ENCODE measurements around the gene SGCG. TPM values are rescaled to one million over a fixed set of nuclear protein-coding genes. Genes with fewer than 3 reads are reported as not detected.

The SGCG gene
- polyA plus RNA-seq, 2 of the 4 experiments (the other 2 are of a cell fraction) = 0.09 TPM; not detected in 1

GRCh38 chr13:23357349-23357748, 176.6 kb downstream of the SGCG start:
- H3K4me3 ChIP-seq = no peak overlapping the region
- H3K4me2 ChIP-seq = no peak overlapping the region
- no peak overlapping the region for H3K27ac ChIP-seq
- ATAC-seq = no peak
- 38% methylated on average over 1 of the region's 1 CpG for WGBS (ENCODE audit: missing lambda C conversion rate)
- H3K9me3 ChIP-seq = no peaks in the 10 kb centered on the region
- TF ChIP-seq KDM5A (IDR thresholded peaks at IDR 0.05) (no peak), HOXA7 (CRISPR knock-in tag; IDR thresholded peaks at IDR 0.05) (no peak), TFCP2L1 (CRISPR knock-in tag; IDR thresholded peaks at IDR 0.05) (no peak), FOXS1 (CRISPR knock-in tag; IDR thresholded peaks at IDR 0.05) (no peak)
- no peak for FAIRE-seq
- no peak for DNase-seq (ENCODE audit: low read depth in 1 of 2, low spot score in 1 of 2)
- H3K4me1 ChIP-seq = no peaks in the 10 kb centered on the region
- CTCF ChIA-PET = no interaction called here
- POLR2A ChIA-PET = no interaction called here

DNA sequence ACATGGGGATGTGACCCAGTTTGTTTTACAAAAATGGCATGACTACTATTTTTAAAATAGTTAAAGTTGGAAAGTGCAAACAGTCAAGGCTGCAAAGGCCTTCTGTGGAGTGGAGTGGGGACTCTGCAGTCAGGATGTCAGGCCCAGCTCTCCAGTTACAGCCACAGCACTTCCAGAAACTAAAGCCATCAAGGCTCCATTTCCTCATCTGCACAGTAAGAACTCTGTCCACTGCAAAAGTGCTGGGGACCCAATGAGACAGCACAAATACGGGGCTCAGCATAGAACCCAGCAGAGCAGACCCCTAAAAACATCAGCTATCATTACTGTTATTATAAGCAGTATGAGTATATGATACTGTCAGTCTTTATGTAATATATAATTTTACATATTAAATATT, 179.1 kb downstream of the SGCG start:
- Histone ChIP-seq H3K4me1 (no peaks in the 10 kb centered on the region), H3K4me2 (no peak overlapping the region), H3K4me3 (no peak overlapping the region), H3K27ac (no peak overlapping the region), H3K9me3 (no peaks in the 10 kb centered on the region)
- 100% methylated on average over 1 of the region's 1 CpG for WGBS (ENCODE audit: missing lambda C conversion rate)
- POLR2A ChIA-PET = no interaction called here
- FAIRE-seq = no peak
- DNase-seq (ENCODE audit: low read depth in 1 of 2, low spot score in 1 of 2) = no peak
- TF ChIP-seq ZNF302 (CRISPR knock-in tag; IDR thresholded peaks at IDR 0.05) (no peak), TFCP2L1 (CRISPR knock-in tag; IDR thresholded peaks at IDR 0.05) (no peak), RFX5 (IDR thresholded peaks at IDR 0.05) (no peak)
- ATAC-seq = no peak
- CTCF ChIA-PET = interaction anchor here (0.7 kb wide), 1 partner anchor 39 kb away, joined by 3 read pairs; no protein-coding TSS in a partner anchor

DNA sequence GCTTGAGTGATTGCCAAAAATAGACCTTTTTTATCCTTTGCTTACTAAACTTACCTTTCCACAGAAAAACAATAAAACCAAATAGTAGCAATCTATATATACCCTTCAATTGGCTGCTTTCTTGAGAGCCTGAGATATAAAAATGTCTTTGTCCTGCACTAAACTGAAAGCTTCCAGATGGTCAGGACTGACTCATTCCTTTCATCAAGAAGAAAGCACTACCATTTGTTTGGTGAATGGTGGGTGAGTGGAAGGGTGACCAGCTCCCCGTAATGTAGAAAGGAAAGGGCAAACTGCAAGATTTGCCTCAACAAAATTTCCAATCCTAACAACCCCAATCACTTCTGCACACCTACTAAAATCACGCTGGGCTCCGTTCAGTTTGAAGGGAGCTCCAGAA, 184.9 kb downstream of the SGCG start:
- no peak for TF ChIP-seq POLR2AphosphoS2 (conservative IDR thresholded peaks at IDR 0.05; ENCODE audit: low read length)
- no peak for TF ChIP-seq EHF (CRISPR knock-in tag; IDR thresholded peaks at IDR 0.05)
- TF ChIP-seq JUN (IDR thresholded peaks at IDR 0.05) = no peak
- no peak for TF ChIP-seq FOSL2 (IDR thresholded peaks at IDR 0.05)
- no peak for TF ChIP-seq FOSL2 (CRISPR knock-in tag; IDR thresholded peaks at IDR 0.05)
- TF ChIP-seq MAFK (IDR thresholded peaks at IDR 0.05; ENCODE audit: partially characterized antibody) = no peak
- TF ChIP-seq RAD21 (conservative IDR thresholded peaks at IDR 0.05 in 1 of 2, IDR thresholded peaks at IDR 0.05 in 1 of 2) = no peak
- TF ChIP-seq, protein P1, sequence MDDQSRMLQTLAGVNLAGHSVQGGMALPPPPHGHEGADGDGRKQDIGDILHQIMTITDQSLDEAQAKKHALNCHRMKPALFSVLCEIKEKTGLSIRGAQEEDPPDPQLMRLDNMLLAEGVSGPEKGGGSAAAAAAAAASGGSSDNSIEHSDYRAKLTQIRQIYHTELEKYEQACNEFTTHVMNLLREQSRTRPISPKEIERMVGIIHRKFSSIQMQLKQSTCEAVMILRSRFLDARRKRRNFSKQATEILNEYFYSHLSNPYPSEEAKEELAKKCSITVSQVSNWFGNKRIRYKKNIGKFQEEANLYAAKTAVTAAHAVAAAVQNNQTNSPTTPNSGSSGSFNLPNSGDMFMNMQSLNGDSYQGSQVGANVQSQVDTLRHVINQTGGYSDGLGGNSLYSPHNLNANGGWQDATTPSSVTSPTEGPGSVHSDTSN (IDR thresholded peaks at IDR 0.05) = no peak
- TF ChIP-seq KDM5A (IDR thresholded peaks at IDR 0.05) = no peak
- TF ChIP-seq MAZ (IDR thresholded peaks at IDR 0.05; ENCODE audit: borderline replicate concordance, low read depth, low read length) = no peak
- no peak for TF ChIP-seq CTCF (IDR thresholded peaks at IDR 0.05)
- TF ChIP-seq HOXA7 (CRISPR knock-in tag; IDR thresholded peaks at IDR 0.05) = no peak
- TF ChIP-seq, protein P2, sequence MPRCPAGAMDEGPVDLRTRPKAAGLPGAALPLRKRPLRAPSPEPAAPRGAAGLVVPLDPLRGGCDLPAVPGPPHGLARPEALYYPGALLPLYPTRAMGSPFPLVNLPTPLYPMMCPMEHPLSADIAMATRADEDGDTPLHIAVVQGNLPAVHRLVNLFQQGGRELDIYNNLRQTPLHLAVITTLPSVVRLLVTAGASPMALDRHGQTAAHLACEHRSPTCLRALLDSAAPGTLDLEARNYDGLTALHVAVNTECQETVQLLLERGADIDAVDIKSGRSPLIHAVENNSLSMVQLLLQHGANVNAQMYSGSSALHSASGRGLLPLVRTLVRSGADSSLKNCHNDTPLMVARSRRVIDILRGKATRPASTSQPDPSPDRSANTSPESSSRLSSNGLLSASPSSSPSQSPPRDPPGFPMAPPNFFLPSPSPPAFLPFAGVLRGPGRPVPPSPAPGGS (IDR thresholded peaks at IDR 0.05) = no peak
- TF ChIP-seq, protein P3, sequence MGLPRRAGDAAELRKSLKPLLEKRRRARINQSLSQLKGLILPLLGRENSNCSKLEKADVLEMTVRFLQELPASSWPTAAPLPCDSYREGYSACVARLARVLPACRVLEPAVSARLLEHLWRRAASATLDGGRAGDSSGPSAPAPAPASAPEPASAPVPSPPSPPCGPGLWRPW (IDR thresholded peaks at IDR 0.05) = no peak
- no peak for TF ChIP-seq ZSCAN20 (CRISPR knock-in tag; IDR thresholded peaks at IDR 0.05)
- DNase-seq (ENCODE audit: low read depth in 1 of 2, low spot score in 1 of 2) = no peak
- FAIRE-seq = no peak
- no peaks in the 10 kb centered on the region for H3K4me1 ChIP-seq
- no peak overlapping the region for H3K27ac ChIP-seq
- ATAC-seq = no peak
- POLR2A ChIA-PET = no interaction called here
- H3K9me3 ChIP-seq = no peaks in the 10 kb centered on the region
- H3K4me2 ChIP-seq = no peak overlapping the region
- H3K4me3 ChIP-seq = no peak overlapping the region
- CTCF ChIA-PET = interaction anchor here (1.2 to 1.3 kb wide), 3 partner anchors 10 to 19 kb away, joined by 3 read pairs; no protein-coding TSS in a partner anchor
- WGBS (ENCODE audit: missing lambda C conversion rate) = 97% methylated on average over 3 of the region's 3 CpGs

Data from A549 (cell line).